DMS114 treated with DMSO at 0.1 percent for 48 hours (cell line): ENCODE data around the gene HPSE2.
"Not testable (repeated sequence)": the region's sequence is repeated elsewhere in the genome, so short reads cannot be mapped to it uniquely, and the experiment has no call there.

Experiments
- DNase-seq: peaks from one replicate; lab custom pipeline; 2025; ENCODE audit not compliant: unreplicated experiment; lab: John Stamatoyannopoulos, UW

The HPSE2 gene

GRCh38 chr10:98517672-98518071, 718.0 kb downstream of the HPSE2 start:
- no peak for DNase-seq

DNA sequence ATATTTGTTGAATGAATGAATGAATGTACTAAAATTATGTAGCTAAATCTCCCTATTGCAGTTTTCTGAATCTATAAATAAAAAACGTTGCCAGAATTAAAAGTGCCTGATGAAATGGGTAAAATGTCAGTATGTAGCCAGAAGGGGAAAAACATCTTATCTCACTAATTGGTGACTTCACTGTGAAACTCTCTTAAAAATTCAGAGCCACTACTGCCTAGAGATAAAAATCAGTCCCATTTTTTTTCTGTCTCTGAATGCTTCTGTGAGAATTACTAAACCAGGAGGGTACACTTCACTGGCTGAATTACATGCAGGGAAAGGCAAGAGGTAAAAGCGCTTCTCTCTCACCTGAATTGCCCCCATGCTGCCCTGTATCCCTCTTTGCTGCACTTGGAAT, 719.3 kb downstream of the HPSE2 start:
- no peak for DNase-seq

DNA sequence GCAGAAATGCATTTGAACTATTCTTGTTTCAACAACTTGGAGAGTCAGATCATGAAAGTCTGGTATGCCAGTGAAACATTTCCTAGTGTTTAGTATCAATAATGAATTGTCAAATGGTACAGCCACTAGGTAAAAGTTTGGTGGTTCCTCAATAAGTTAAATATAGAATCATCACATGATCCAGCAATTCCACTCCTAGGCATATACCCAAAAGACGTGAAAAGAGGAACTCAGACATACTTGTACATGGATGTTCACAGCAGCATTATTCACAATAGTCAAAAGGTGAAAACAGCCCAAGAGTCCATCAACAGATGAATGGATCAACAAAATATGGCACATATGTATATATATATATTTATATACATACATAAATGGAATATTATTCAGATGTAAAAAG, 721.9 kb downstream of the HPSE2 start:
- DNase-seq: no peak

GRCh38 chr10:98511876-98512275, 723.8 kb downstream of the HPSE2 start:
- no peak for DNase-seq

GRCh38 chr10:98510412-98510995, 725.1 kb downstream of the HPSE2 start:
- DNase-seq: no peak

DNA sequence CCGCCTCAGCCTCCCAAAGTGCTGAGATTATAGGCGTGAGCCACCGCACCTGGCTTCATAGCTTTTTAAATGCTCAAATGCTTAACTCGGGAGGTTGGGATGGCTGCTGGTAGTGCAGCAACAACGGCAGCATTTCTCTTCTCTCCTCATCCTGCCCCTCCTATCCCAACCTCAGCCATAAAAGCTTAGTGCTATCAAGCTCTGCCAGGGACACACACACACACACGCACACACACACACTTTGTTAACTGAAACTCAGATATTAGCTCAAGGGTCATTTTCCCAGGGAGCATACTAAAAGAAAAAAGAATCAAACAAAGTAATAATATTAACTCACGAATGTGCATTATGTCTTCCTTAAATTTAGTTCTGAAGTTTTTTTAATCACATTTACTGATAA, 725.9 kb downstream of the HPSE2 start:
- no peak for DNase-seq

DNA sequence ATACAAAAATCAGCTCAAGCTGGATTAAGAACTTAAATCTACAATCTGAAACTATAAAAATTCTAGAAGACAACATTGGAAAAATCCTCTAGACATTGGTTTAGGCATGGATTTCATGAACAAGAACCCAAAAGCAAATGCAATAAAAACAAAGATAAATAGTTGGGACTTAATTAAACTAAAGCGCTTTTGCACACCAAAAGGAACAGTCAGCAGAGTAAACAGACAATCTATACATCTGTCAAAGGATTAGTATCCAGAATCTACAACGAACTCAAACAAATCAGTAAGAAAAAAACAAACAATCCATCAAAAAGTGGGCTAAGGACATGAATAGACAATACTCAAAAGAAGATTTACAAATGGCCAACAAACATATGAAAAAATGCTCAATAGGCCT, 733.1 kb downstream of the HPSE2 start:
- DNase-seq: not testable (repeated sequence)

- no peak for DNase-seq
Measured at GRCh38 chr10:98492763-98493162, 742.9 kb downstream of the HPSE2 start.

DNA sequence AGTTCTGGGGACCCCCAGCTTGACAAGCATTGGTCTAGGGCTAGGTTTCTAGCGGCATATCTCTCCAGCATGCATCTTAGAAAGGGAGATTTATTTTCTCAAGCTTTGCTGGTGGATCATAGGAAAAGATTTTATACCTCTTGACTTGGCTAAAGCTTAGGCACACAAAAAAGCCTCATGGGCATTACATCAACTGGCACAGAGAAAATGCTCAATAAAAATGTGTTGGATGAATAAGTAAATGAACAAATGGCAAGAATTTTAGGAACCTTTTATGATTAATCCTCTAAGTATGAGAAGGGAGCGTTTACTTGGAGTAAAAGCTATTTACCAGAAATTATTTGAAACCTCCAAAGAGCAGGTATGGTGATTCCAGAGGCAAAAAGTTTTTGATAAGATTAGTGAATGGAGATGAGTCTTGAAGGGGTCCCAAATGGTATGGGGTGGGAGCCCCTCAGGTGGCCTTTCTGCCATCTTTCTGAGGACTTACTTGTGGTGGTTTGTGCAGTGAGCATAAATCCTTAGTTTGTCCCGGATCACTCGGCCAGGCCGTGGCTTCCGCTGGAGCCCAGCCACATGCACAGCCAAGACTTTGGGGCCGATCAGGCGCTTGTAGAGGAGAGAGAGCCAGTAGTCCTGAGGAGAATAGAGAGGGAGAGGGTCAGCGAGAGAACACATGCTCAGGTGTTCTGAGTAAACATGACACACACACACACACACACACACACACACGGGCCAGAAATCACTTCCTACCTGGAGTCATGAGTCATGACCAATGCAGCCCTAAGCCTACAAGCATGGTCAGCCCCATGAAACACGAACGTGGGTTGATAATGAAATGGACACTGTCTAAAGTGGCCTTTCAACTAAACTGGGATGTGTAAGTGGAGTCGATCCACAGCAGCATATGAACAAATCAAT, 745.8 kb downstream of the HPSE2 start:
- no peak for DNase-seq

DNA sequence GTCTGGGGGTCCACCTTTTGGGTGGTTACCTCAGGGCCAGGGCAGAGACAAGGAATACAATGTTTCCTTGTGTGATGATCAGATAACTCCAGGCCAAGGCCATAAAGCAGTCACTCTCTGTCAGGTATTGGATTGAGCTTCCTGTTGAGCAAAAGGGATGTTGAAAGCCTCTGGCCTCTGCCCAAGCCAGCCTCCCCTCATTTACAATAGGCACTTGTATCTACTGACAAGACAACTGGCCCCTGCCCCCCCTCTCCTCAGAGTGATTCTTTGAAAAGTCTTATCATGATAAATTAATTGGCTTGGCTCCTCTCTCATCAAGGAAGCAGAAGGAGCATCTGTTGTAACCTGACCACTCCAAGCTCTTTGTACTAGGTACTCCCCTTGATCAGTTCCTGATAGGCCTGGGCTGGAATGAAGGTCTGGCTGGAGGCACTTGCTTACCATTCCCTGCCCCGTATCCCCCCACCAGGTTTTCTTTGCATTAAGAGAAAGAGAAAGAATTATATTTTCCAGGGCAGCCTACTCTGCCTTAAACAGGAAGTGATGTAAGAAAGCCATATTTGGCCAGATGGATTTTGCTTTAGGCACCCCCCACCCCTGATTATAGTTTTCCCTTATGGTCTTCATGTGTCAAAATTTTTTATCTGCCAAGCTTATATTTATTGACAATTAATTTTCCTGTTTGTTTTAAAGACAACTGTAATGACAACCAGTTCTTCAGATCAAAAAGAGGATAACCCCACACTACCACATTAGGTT, 746.8 kb downstream of the HPSE2 start:
- DNase-seq: no peak

- DNase-seq: no peak
Measured at GRCh38 chr10:98487649-98488048, 748.0 kb downstream of the HPSE2 start.

DNA sequence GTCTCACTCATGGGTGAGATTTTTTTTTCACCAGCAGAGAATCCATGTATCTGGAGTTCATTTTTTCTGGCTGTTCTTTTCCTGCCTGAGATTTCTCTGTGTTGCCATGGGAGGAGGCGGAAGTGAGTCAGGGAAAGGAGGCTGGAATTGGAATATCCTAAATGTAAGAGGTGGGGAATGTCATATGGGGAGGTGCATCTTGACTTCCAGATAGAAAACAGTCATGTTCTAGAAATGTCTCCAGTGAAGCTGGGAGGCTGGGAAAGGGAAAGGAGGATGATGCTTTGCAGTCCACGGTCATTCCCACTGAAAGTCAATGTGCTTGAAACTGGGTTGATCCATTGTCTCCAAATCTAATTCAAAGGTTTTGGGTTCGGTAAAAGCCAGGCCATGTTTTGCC, 749.2 kb downstream of the HPSE2 start:
- DNase-seq: no peak

GRCh38 chr10:98485959-98486358, 749.7 kb downstream of the HPSE2 start:
- DNase-seq: no peak

- no peak for DNase-seq
Measured at GRCh38 chr10:98483658-98484057, 752.0 kb downstream of the HPSE2 start.

GRCh38 chr10:98482096-98482495, 753.6 kb downstream of the HPSE2 start:
- no peak for DNase-seq

- no peak for DNase-seq
Measured at GRCh38 chr10:98481404-98481945, 754.2 kb downstream of the HPSE2 start.

DNA sequence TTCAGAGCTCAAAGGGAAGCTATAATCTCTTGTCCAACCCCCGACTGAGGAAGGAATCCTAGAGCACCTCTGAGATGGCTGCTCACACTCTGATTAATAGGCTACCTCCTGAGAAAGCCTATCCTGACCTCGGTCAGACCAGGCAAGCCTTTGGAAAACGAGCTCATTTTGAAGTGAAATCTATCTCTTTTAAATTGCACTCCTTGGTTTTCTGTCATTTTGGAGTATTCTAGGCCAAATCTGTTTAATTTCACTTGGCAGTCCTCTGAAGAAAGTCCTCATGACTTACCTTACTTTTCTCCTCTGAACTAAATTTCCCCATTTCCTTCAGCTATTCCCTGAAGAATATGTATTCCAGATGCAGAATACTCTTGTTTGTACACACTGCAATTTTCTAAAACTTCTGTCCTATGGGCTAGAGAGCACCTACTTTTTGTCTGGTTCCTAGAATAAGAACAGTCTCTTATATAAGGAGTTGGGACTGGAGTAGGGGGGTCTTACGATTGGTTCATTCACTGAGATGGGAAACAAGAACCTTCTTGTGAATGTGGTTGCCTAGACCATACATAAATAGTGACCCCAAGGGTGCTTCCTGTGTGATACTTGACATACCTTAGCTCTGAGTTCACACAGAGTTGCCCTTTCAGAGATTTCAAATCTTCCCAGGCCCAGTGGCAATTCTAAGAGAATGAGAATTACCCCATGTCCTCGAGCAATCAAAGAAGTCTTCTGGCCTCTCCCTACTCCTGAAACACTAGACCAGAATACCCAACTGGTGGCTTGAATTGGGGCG, 757.0 kb downstream of the HPSE2 start:
- DNase-seq: no peak

DNA sequence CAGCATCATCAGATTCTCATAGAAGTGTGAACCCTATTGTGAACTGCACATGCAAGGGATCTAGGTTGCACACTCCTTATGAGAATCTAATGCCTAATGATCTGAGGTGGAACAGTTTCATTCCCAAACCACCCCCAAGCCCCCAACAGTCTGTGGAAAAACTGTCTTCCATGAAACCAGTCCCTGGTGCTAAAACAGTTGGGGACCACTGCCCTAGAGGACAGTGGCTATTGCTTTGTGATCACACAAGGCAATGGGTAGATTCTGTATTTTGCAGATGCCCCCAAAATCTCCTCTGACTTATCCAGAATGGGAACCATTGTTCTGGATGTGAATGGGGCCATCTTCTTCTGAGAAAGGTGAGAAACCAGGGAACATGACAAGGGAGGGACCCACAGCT, 757.8 kb downstream of the HPSE2 start:
- DNase-seq: no peak

DNA sequence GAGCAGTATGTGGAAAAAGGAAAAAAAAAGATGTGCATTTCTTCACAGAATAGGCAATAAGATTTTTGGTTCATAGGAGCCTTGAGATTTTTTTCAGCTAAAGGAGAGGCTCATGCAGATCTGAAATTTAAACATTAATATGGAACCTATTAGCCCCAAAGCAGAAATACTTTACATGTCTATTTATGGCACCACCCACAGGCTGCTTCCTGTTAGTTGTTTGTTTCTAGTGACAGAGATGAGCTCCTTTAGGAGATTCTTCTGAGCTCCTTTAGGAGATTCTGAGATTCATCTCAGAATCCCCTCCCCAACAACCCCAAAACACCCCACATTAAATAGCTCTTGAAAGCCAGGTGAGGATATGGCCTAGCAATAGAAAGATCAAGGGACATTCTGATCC, 761.0 kb downstream of the HPSE2 start:
- no peak for DNase-seq

DNA sequence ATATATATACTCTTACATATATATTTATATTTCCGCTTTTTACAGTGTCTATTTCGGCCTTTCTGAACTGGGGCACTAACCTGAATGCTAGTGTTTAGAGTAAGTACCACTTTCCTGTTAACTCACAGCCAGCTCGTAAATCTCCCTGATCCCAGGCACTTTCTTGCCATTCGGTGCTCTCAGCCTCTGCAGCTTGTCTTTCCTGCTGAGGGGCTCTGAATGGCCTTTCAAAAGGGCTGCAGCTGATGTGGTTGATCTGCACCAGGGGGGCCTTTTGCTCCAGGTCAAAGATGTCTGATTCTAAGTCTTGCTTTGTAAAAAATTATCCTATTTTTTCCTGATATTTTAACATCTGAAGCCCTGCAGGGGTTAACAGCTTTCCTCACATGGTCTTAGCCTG, 763.5 kb downstream of the HPSE2 start:
- no peak for DNase-seq

DNA sequence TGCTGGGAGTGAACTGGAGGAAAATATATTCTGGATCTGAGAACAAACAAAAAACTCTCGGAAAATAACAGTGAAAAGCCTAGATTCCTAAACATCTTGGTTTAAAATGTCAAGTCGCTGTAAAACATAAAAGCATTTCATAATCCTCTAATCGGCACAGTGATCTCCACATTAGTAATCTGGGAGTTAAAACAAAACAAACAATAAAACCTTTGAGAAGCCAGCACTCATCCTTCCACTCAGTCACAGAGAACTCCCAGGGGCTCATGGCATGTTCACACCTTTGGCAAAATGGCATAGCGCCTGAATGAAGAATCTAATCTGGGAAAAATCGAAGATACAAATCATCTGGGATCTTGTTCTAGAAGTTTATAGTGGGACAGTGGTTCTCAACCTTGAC, 764.8 kb downstream of the HPSE2 start:
- no peak for DNase-seq
